ENCODE results near the gene LRBA.

LRBA gene

DNA sequence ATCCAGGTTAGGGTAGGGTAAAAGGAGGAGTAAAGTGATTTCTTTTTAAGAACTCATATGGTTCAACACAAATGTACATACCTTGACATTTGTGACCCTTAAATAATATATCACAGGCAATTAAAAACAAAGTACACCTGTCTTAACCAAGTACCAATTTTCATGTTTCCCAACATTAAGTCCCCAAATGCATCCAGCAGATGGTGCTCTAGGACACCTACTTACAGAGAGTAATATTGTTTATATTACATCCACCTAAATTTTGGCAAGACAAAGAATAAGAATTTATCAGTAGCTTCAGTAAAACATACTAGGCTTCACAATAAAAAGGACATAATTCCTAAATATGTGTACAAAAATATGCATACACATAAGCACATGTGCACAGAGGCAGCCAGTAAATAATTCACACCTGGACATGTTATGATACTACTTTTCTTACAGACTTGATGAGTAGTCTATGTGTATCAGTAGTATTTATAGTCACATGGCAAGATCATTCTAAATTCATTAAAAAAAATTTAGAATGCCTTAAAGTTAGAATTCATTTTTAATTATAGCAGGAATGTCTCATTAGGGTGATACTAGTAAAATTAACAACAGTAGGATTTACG, 717.1 kb downstream of the LRBA start:
- H3K4me3 ChIP-seq (ENCODE audit: low read length): no peak overlapping the region
- TF ChIP-seq, protein P1, sequence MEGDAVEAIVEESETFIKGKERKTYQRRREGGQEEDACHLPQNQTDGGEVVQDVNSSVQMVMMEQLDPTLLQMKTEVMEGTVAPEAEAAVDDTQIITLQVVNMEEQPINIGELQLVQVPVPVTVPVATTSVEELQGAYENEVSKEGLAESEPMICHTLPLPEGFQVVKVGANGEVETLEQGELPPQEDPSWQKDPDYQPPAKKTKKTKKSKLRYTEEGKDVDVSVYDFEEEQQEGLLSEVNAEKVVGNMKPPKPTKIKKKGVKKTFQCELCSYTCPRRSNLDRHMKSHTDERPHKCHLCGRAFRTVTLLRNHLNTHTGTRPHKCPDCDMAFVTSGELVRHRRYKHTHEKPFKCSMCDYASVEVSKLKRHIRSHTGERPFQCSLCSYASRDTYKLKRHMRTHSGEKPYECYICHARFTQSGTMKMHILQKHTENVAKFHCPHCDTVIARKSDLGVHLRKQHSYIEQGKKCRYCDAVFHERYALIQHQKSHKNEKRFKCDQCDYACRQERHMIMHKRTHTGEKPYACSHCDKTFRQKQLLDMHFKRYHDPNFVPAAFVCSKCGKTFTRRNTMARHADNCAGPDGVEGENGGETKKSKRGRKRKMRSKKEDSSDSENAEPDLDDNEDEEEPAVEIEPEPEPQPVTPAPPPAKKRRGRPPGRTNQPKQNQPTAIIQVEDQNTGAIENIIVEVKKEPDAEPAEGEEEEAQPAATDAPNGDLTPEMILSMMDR (conservative IDR thresholded peaks at IDR 0.05; ENCODE audit: low read length): peak; percentile 84

DNA sequence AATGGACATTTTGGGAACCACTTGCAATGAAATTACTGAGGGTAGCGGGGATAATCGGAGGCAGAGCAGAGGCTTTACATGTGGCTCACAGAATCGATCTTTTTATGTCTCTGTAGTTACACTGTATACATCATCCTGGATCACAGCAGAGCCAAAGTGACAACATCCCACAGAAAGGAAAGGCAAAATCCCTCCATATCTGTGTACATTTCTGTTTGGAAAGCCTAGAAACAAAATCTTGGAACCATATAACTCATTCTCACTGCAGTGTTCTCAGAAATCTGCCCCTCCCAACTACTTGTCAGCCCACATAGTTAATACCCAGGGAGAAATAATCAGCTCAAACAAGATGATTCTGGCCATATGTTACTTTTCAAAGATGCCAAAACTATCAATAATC, 725.2 kb downstream of the LRBA start:
- no peak for DNase-seq (ENCODE audit: low read depth)
- TF ChIP-seq, protein P1 (conservative IDR thresholded peaks at IDR 0.05; ENCODE audit: low read length): no peak
- H3K4me3 ChIP-seq (ENCODE audit: low read length): no peak overlapping the region

More for the DNA sequence above, 717.1 kb downstream of the LRBA start:
- DNase-seq (ENCODE audit: low read depth): peak; percentile 66

DNA sequence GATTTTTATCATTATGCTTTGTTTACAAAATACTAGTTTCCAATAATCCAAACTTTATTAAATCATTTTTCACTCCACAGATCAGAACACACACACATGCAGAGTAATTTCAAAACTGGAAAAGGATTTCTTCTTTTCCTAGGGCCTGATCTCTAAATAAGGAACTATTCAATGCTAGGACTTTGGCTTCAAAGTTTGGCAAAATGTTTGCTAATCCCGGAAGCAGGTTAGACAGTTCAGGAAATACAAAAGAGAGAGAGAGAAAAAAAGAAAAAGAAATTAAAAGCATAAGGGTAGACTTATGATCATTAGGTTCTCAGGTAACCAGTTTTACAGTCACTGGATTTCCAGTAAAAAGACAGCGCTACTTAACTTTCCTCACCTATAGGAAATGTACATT, 725.9 kb downstream of the LRBA start:
- H3K4me3 ChIP-seq (ENCODE audit: low read length): no peak overlapping the region
- TF ChIP-seq, protein P1 (conservative IDR thresholded peaks at IDR 0.05; ENCODE audit: low read length): no peak
- DNase-seq (ENCODE audit: low read depth): no peak

DNA sequence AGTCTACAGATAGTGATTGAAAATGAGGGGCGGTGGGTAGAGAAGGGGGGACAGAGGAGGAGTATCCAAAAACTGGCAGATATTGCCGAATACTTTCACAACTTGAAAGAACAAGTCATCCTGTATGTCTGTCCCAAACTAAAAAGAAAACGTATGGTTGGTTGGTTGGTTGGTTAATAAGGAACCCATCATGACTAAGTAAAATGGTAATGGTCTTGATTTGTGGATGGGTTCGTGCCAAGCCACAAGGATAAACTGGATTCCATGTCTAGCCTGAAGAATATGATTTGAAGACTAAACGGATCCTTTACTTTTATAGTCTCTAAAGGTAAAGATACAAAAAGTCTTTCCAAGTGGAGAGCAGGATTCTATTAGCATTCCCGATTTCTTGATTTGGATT, 728.4 kb downstream of the LRBA start:
- TF ChIP-seq, protein P1 (conservative IDR thresholded peaks at IDR 0.05; ENCODE audit: low read length): no peak

GRCh38 chr4:150283689-150284088, 731.4 kb downstream of the LRBA start:
- peak; percentile 97 for DNase-seq (ENCODE audit: low read depth)
- TF ChIP-seq, protein P1 (conservative IDR thresholded peaks at IDR 0.05; ENCODE audit: low read length): no peak
- peak overlapping the region; percentile 2 for H3K4me3 ChIP-seq (ENCODE audit: low read length)

More for the DNA sequence above, 728.4 kb downstream of the LRBA start:
- no peak overlapping the region for H3K4me3 ChIP-seq (ENCODE audit: low read length)
- DNase-seq (ENCODE audit: low read depth): no peak

DNA sequence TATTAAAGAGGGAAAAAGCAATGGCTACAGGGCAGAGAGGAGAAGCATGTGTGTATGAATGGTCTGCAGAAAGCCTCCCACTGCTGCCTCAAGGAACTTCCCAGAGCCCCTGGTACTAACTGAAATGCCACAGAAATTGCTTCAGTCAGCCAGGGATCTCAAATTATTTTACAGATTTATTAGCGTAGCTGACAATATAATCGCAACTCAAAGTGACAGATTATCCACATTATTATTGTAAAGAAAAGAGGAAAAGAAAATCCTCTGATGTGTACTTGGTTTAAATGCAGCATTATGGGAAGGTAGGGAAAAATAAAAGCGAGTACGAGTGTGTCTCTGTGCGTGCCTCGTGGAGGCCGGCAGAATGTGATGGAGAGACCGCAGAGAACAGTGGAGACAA, 734.1 kb downstream of the LRBA start:
- no peak for DNase-seq (ENCODE audit: low read depth)
- TF ChIP-seq, protein P1 (conservative IDR thresholded peaks at IDR 0.05; ENCODE audit: low read length): no peak
- H3K4me3 ChIP-seq (ENCODE audit: low read length): no peak overlapping the region

- H3K4me3 ChIP-seq (ENCODE audit: low read length): peak overlapping the region; percentile 18; the same call in 1 of the 2 replicates
- DNase-seq (ENCODE audit: low read depth): peak; percentile 88
- TF ChIP-seq, protein P1 (conservative IDR thresholded peaks at IDR 0.05; ENCODE audit: low read length): no peak; the same call in 1 of the 2 replicates
These were observed 734.8 kb downstream of the LRBA start for GRCh38 chr4:150280081-150280895.
